ENCODE measurements around the gene IFT20.

IFT20 gene

DNA sequence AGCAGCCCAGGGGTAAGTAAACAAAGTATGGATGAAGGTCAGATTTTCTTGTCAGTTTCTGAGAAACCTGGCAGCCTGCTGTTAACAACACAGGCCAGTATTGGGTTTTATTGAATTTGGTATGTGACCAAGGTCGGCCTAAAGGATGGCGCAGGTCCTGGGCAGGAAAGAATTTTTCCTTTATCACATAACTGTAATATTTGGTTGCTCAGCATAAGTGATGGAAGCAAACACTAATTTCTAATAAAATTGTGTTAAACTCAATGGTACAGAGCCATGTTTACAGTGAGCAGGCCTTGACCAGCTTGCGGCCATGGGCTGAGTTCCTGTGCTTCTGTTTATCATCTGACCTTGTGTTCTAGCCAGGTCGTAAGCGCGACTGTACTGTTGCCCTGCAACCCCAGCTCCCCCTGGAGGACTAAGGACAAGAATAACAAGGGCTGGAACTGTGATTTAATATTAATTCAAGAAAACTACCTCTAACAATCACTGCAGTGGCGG lies 11.5 kb upstream of the IFT20 start:
- DNase-seq (ENCODE audit: low read depth), result no peak
- no peak for TF ChIP-seq CTCF (IDR thresholded peaks at IDR 0.05; ENCODE audit: low read depth, low read length, missing control alignments)

GRCh38 chr17:28346199-28346580 lies 10.9 kb upstream of the IFT20 start:
- no peak for DNase-seq (ENCODE audit: low read depth)
- no peak overlapping the region for H3K4me3 ChIP-seq (ENCODE audit: low read depth, low read length)
- no peak for TF ChIP-seq CTCF (IDR thresholded peaks at IDR 0.05; ENCODE audit: low read depth, low read length, missing control alignments)

More for the DNA sequence above, 11.5 kb upstream of the IFT20 start:
- no peak overlapping the region for H3K4me3 ChIP-seq (ENCODE audit: low read depth, low read length)

- no peak for DNase-seq (ENCODE audit: low read depth)
- no peak for TF ChIP-seq CTCF (IDR thresholded peaks at IDR 0.05; ENCODE audit: low read depth, low read length, missing control alignments)
Observed at GRCh38 chr17:28345419-28346198, 10.3 kb upstream of the IFT20 start.

GRCh38 chr17:28344435-28344901 lies 9.2 kb upstream of the IFT20 start:
- no peak for TF ChIP-seq CTCF (IDR thresholded peaks at IDR 0.05; ENCODE audit: low read depth, low read length, missing control alignments)
- no peak for DNase-seq (ENCODE audit: low read depth)
- no peak overlapping the region for H3K4me3 ChIP-seq (ENCODE audit: low read depth, low read length)

More at GRCh38 chr17:28345419-28346198, 10.3 kb upstream of the IFT20 start:
- H3K4me3 ChIP-seq (ENCODE audit: low read depth, low read length), result no peak overlapping the region

DNA sequence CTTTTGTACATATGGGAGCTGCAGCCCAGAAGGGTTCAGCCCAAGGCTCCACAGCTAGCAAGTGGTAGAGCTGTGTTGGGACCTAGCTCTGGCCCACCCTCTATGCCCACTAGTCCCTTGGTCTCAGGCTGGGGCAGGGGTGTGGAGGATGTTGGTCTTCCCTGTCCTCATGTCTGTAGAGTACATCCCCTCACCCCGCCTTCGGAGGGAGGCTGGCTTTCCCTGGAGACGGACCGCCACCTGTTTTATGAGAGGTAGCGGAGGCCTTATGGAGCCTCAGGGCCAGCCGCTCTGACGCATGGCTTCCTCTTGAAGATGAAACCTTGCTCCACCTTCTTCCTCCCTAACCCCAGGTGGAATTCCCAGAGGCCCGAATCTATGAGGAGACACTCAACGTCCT lies 8.7 kb upstream of the IFT20 start:
- no peak for TF ChIP-seq CTCF (IDR thresholded peaks at IDR 0.05; ENCODE audit: low read depth, low read length, missing control alignments)
- no peak overlapping the region for H3K4me3 ChIP-seq (ENCODE audit: low read depth, low read length)
- no peak for DNase-seq (ENCODE audit: low read depth)

- no peak for DNase-seq (ENCODE audit: low read depth)
- TF ChIP-seq CTCF (IDR thresholded peaks at IDR 0.05; ENCODE audit: low read depth, low read length, missing control alignments), result no peak
- no peak overlapping the region for H3K4me3 ChIP-seq (ENCODE audit: low read depth, low read length)
Observed at GRCh38 chr17:28343491-28343932, 8.2 kb upstream of the IFT20 start.

Measured in GM12864 (cell line).